Thoracic aorta (tissue), 2 donors: ENCODE measurements around the gene ZBTB16. TPM values are rescaled to one million over a fixed set of nuclear protein-coding genes. Genes with fewer than 3 reads are reported as not detected.

ENCODE experiments used
- ATAC-seq: fragments of 150-250 bp; one replicate; pipeline ENCODE4 v1.8.0; 2017; ENCODE audit warnings: low read depth; ENCODE audit not compliant: insufficient number of reproducible peaks, low FRiP score
- DNase-seq: peaks from one replicate; pipeline ENCODE4 v3.0.0-alpha.2; 2020; ENCODE audit warnings: low spot score
- H3K27ac ChIP-seq, 2 donors: fragments of 200-600 bp; sonication (generic); 1 replicate in 1 of 2; 2 replicates in 1 of 2; pipeline ENCODE4 v1.5.1; 2016; ENCODE audit warnings: mild to moderate bottlenecking in 2 of 2, moderate library complexity in 2 of 2
- H3K27me3 ChIP-seq: fragments of 200-600 bp; sonication (generic); replicated peaks from 2 replicates; pipeline ENCODE4 v1.6.0; 2016; ENCODE audit warnings: mild to moderate bottlenecking; ENCODE audit not compliant: insufficient read depth
- H3K36me3 ChIP-seq: fragments of 200-600 bp; sonication (generic); one replicate; pipeline ENCODE4 v1.5.1; 2016
- H3K4me1 ChIP-seq, 2 donors: fragments of 200-600 bp; sonication (generic); 1 replicate in 1 of 2; 2 replicates in 1 of 2; pipeline versions ENCODE4 v1.5.1 to v1.6.0; 2016; ENCODE audit warnings: low read depth in 2 of 2, mild to moderate bottlenecking in 1 of 2; ENCODE audit not compliant: control insufficient read depth in 1 of 2
- H3K4me3 ChIP-seq: fragments of 200-600 bp; sonication (generic); 2 replicates; pipeline ENCODE4 v1.5.1; 2016; ENCODE audit warnings: mild to moderate bottlenecking
- H3K9me3 ChIP-seq: fragments of 200-600 bp; sonication (generic); 2 replicates; pipeline ENCODE4 v1.5.1; 2016
- CTCF ChIP-seq: fragments of 200-600 bp; sonication (generic); IDR thresholded peaks from one replicate; pipeline ENCODE4 v1.5.1; 2019; ENCODE audit warnings: antibody characterized with exemption
- total RNA-seq, 2 donors: library from RNA; depleted of rRNA; stranded (reverse); fragments of >200 nt; gene quantifications; one replicate each; pipeline versions ENCODE4 v1.1.0 to v1.2.3, GENCODE V29; 2016

Gene ZBTB16
- total RNA-seq, 2 donors from 2014 or later: 314 to 545 TPM

DNA sequence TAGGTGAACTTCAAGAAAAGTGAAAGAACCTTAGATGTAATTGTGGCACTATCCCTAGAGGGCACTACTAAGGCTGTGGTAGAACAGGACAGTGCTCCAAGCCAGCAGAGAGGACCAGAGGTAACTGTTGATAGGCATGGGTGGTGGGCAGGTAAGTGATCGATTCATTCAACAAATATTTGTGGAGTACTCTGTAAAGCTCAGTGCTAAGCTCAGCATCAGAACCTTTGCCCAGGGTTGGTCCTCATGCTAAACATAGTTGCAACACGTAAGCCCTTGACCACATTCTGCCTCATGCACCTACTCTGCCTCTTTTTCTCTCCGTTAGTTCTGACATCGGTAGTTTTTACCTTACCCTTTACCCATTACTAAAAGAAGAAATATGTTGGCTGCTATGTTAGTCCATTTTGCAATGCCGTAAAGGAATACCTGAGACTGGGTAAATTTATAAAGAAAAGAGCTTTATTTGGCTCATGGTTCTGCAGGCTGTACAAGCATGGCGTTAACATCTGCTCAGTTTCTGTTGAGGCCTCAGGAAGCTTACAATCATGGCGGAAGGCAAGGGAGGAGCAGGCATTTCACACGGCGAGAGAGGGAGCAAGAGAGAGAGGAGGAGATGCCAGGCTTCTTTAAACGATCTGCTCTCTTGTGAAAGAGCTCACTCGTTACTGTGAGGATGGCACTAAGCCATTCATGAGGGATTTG is 218.3 kb downstream of the ZBTB16 start:
- Histone ChIP-seq H3K9me3 (no peaks in the 10 kb centered on the region), H3K27me3 (no peaks in the 10 kb centered on the region), H3K36me3 (no peaks in the 10 kb centered on the region), H3K27ac (no peak overlapping the region), H3K4me1 (peaks cover 17 to 32% of the 10 kb centered on the region in 2 donors), H3K4me3 (no peak overlapping the region)
- ATAC-seq (no peak), DNase-seq (no peak)
- no peak for TF ChIP-seq CTCF

GRCh38 chr11:114278342-114279065 is 219.0 kb downstream of the ZBTB16 start:
- Histone ChIP-seq H3K4me1 (peaks cover 17 to 32% of the 10 kb centered on the region in 2 donors), H3K27ac (no peak overlapping the region), H3K27me3 (no peaks in the 10 kb centered on the region), H3K9me3 (no peaks in the 10 kb centered on the region), H3K4me3 (no peak overlapping the region), H3K36me3 (no peaks in the 10 kb centered on the region)
- no peak for TF ChIP-seq CTCF
- DNase-seq: no peak
- no peak for ATAC-seq

- H3K9me3 ChIP-seq: no peaks in the 10 kb centered on the region
- no peak for TF ChIP-seq CTCF
- ATAC-seq: peak; percentile 39
- peaks cover 12 to 23% of the 10 kb centered on the region in 2 donors for H3K4me1 ChIP-seq
- H3K27me3 ChIP-seq: no peaks in the 10 kb centered on the region
- H3K27ac ChIP-seq: peak overlapping the region; percentile 47 to 59
- H3K4me3 ChIP-seq: no peak overlapping the region
- no peaks in the 10 kb centered on the region for H3K36me3 ChIP-seq
- no peak for DNase-seq
These were observed 220.5 kb downstream of the ZBTB16 start for GRCh38 chr11:114279792-114280546.

DNA sequence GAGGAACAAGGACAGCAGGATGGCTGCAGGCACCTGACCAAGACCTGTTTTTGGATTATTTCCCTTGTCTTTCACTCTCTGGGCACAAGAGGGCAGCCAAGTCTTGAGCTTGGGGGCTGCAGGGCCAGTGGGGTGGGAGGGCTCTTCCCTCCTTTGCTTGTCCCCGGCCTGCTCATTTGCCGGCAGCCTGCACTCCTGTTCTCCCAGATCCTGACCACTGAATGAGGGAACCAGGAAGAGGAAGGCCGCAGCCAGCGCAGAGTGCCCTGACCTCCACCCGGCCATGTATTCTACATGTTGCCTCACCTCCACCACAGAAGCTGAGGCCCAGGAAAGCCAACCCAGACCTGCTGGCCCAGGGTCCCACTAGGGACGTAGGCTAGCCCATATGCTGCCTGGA is 221.2 kb downstream of the ZBTB16 start:
- DNase-seq: no peak
- H3K36me3 ChIP-seq: no peaks in the 10 kb centered on the region
- H3K27ac ChIP-seq: peak overlapping the region; percentile 45 to 59
- peaks cover 14 to 23% of the 10 kb centered on the region in 2 donors for H3K4me1 ChIP-seq
- H3K4me3 ChIP-seq: no peak overlapping the region
- TF ChIP-seq CTCF: peak; percentile 55
- no peaks in the 10 kb centered on the region for H3K27me3 ChIP-seq
- ATAC-seq: peak; percentile 66
- no peaks in the 10 kb centered on the region for H3K9me3 ChIP-seq

GRCh38 chr11:114281388-114281956 is 222.0 kb downstream of the ZBTB16 start:
- no peak for TF ChIP-seq CTCF
- peaks cover 16 to 23% of the 10 kb centered on the region in 2 donors for H3K4me1 ChIP-seq
- no peak for ATAC-seq
- H3K27ac ChIP-seq: peak overlapping the region; percentile 45 to 59
- H3K9me3 ChIP-seq: no peaks in the 10 kb centered on the region
- H3K4me3 ChIP-seq: no peak overlapping the region
- DNase-seq: no peak
- no peaks in the 10 kb centered on the region for H3K36me3 ChIP-seq
- no peaks in the 10 kb centered on the region for H3K27me3 ChIP-seq
